Panc1 (cell line): Measurements from ENCODE around the gene LRPPRC. TPM values are rescaled to one million over a fixed set of nuclear protein-coding genes. Genes with fewer than 3 reads are reported as not detected.

Experiments
- ATAC-seq: fragments of 200-7000 bp; cut with Tn5 transposase; 2 replicates; pipeline ENCODE4 v1.9.1; 2020; ENCODE audit warnings: mild to moderate bottlenecking, moderate library complexity
- BruUV-seq: library from RNA; stranded (reverse); fragments of 400-500 nt; replicated peaks from 2 replicates; lab custom pipeline; 2021; lab: Mats Ljungman, UMichigan
- CTCF ChIA-PET: fragments of 300-600 bp; sonication (Branson Sonifier 250); formaldehyde crosslinking; loops from one replicate; lab custom pipeline; 2022; ENCODE audit warnings: antibody characterized with exemption; lab: Charles Lee
- POLR2A ChIA-PET: fragments of 300-600 bp; sonication (Branson Sonifier 250); formaldehyde crosslinking; loops from one replicate; lab custom pipeline; 2022; ENCODE audit warnings: antibody characterized with exemption; lab: Charles Lee
- DNase-seq: peaks from one replicate; pipeline ENCODE4 v3.0.0-alpha.2; 2010; ENCODE audit warnings: low read depth, low spot score
- H3K27ac ChIP-seq: 2 replicates; pipeline ENCODE4 v1.5.1; 2011; ENCODE audit warnings: mild to moderate bottlenecking, low read length, inconsistent platforms
- H3K27me3 ChIP-seq: fragments of 200-500 bp; sonication (Bioruptor generic); 2 replicates; pipeline ENCODE4 v1.6.0; 2014; ENCODE audit warnings: low read length, inconsistent platforms; ENCODE audit not compliant: control insufficient read depth, insufficient read depth
- H3K36me3 ChIP-seq: fragments of 200-500 bp; sonication (Bioruptor generic); 2 replicates; pipeline ENCODE4 v1.5.1; 2014; ENCODE audit warnings: inconsistent platforms, mild to moderate bottlenecking, low read length, moderate library complexity; ENCODE audit not compliant: control insufficient read depth, insufficient read depth
- H3K4me1 ChIP-seq: 2 replicates; pipeline ENCODE4 v1.5.1; 2011; ENCODE audit warnings: inconsistent platforms, mild to moderate bottlenecking, low read length, moderate library complexity; ENCODE audit not compliant: control insufficient read depth, insufficient read depth
- H3K4me3 ChIP-seq, 2 experiments: 2 replicates each; pipeline ENCODE4 v1.5.1; 2011 to 2012; ENCODE audit warnings: low read depth in 2 of 2, low read length in 2 of 2, mild to moderate bottlenecking in 2 of 2, inconsistent platforms in 1 of 2, moderate library complexity in 1 of 2
- H3K9me3 ChIP-seq: fragments of 200-500 bp; sonication (Bioruptor generic); 2 replicates; pipeline ENCODE4 v1.5.1; 2014; ENCODE audit warnings: low read depth, mild to moderate bottlenecking, inconsistent platforms, low read length, moderate library complexity; ENCODE audit not compliant: control insufficient read depth, insufficient read depth
- CTCF ChIP-seq: fragments of 450-650 bp; IDR thresholded peaks from 2 replicates; pipeline ENCODE4 v1.5.1; 2017; ENCODE audit warnings: mild to moderate bottlenecking
- POLR2AphosphoS5 ChIP-seq: IDR thresholded peaks from 2 replicates; pipeline ENCODE4 v1.6.1; 2012; ENCODE audit warnings: mild to moderate bottlenecking, low read depth, low read length, moderate library complexity
- REST ChIP-seq, 2 experiments: IDR thresholded peaks; 2 replicates each; pipeline ENCODE4 v1.6.1; 2011 to 2012; ENCODE audit warnings: low read depth in 2 of 2, control low read depth in 1 of 2, low read length in 1 of 2, mild to moderate bottlenecking in 1 of 2, moderate library complexity in 1 of 2; ENCODE audit not compliant: insufficient read depth in 1 of 2
- SIN3A ChIP-seq: IDR thresholded peaks from 2 replicates; pipeline ENCODE4 v1.6.1; 2012; ENCODE audit warnings: low read depth, mild to moderate bottlenecking, low read length, moderate library complexity, borderline replicate concordance; ENCODE audit not compliant: insufficient read depth
- TCF7L2 ChIP-seq: IDR thresholded peaks from 2 replicates; pipeline ENCODE4 v1.6.1; 2011; ENCODE audit warnings: mild to moderate bottlenecking, low read depth, low read length, inconsistent platforms
- in situ Hi-C: cut with HindIII; loops from 2 replicates; pipeline ENCODE4 v1.10.0; 2016; ENCODE audit warnings: low sequenced_read_pairs, low pct_unique_long_range_greater_than_20kb
- intact Hi-C: fragments of 100-400 bp; cut with micrococcal nuclease; formaldehyde crosslinking; loops from one replicate; pipeline ENCODE4 v1.10.0; 2022; ENCODE audit not compliant: unreplicated experiment
- total RNA-seq: library from RNA; stranded (reverse); gene quantifications from one replicate; pipeline ENCODE4 v1.2.1, GENCODE V29; 2021; ENCODE audit not compliant: unreplicated experiment

Gene LRPPRC
- total RNA-seq, 1 experiment from 2014 or later, result 207 TPM

- Histone ChIP-seq H3K27ac (no peak overlapping the region), H3K36me3 (no peaks in the 10 kb centered on the region), H3K4me3 (no peak overlapping the region), H3K9me3 (no peaks in the 10 kb centered on the region), H3K4me1 (no peaks in the 10 kb centered on the region), H3K27me3 (no peaks in the 10 kb centered on the region)
- POLR2A ChIA-PET, result interaction anchor here (0.7 kb wide), 1 partner anchor 56 kb away, joined by 10 read pairs; no protein-coding TSS in a partner anchor
- CTCF ChIA-PET, result no interaction called here
- no TSS peak for BruUV-seq
- TF ChIP-seq REST (IDR thresholded peaks at IDR 0.05; ENCODE audit: insufficient read depth in 1 of 2, low read depth in 2 of 2, low read length in 1 of 2) (no peak), TCF7L2 (no peak), CTCF (no peak), SIN3A (no peak), POLR2AphosphoS5 (no peak)
- DNase-seq, result no peak
- in situ Hi-C loops (no loop called here), intact Hi-C loops (no loop called here)
- no peak for ATAC-seq
These were observed 158.8 kb downstream of the LRPPRC start for GRCh38 chr2:43837033-43837432.

Other genes starting within 250 kb of the LRPPRC start
- gene DYNC2LI1, start 221.9 kb downstream of the LRPPRC start, total RNA-seq, result 8.5 TPM
- gene ABCG5, start 157.2 kb downstream of the LRPPRC start, total RNA-seq, result 0.05 TPM
- gene ABCG8, start 157.0 kb downstream of the LRPPRC start, total RNA-seq, result 0.03 TPM
- 36.0 TPM for gene PPM1B, start 172.9 kb upstream of the LRPPRC start, total RNA-seq